Stimulated activated CD4-positive, alpha-beta T cell treated with anti-CD3 and anti-CD28 coated beads, TNF-alpha, amount 100 ng/mL, for 1 hour (primary cell): ENCODE measurements around the gene GALNT14.

ENCODE experiments used
- DNase-seq, 3 donors: peaks; one replicate each; pipeline ENCODE4 v3.0.0-alpha.2; 2020; ENCODE audit warnings: low read depth in 3 of 3, low spot score in 1 of 3

The GALNT14 gene

DNA sequence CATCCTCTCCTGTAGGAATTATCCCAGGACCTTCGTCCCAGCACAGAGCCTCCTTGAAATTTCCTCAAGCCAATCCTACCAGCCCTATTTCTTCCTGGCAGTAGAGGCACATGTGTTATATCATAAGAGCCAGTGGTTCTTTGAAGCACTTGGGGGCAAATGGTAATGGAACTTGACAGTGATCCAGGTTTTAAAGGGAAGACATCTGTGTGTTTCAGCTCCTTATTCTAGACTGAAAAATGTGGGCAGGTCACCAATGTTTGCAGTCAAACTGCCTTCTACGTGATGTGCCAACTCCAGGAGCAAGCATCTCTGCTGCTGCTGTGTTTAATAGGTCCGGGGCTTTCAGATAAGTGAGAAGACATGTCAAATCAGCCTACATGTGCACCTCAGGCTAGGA lies 157.1 kb downstream of the GALNT14 start:
- no peak for DNase-seq

DNA sequence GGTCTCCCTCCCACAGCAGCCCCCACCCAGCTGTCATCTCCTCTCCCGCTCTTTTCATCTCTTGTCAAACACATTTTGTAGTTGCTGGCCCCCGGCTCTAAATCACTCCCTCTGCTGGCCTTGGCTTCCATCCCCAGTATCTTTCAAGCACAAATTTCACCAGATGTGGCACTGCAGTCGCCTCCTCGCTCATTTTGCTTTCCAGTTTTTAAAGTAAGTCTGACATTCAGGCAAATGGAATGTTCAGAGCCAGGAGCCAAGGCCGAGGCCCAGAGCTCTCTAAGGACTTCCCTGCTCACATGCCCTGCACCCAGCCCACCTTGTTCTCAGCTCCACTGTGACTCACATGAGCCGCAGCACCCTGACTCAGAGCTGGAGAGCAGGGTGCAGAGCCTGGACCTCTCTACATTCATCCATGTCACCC lies 158.4 kb downstream of the GALNT14 start:
- no peak for DNase-seq

DNA sequence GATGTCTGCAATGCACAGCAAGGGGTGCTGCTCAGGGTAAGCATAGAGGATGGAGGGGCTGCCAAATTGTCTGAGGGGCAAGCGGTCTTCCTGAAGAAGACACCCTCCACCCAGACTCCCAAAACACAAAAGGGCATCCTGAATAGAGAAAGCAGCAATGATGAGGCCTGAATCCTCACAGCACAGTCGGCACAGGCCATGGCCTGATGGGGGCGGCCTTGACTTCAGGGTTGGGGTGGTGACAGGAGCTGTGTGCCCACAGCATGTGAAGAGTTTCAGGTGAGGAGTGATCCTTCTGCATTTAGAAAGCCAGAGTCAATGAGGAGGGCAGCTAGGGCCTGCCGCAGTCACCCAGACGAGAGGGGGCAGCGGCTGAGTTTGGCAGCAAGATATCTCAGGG lies 159.4 kb downstream of the GALNT14 start:
- no peak for DNase-seq

DNA sequence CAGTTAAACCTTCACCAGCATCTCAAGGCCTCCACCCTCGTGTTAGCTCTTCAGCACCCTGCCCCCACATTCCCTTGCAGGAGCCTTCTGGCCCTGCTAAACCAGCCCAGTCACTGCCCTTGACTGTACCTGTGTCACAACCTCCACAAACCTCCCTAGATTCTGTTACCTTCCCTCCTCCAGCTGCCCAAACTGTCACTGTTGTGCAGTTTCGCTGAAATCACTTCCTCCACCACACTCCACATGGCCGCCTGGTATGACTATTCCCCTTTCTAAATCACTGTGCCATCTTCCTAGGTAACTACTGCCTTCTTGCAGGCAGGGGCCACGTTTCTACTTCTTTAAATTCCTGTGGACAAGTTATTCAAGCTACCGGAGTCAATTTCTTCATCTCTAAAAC lies 160.2 kb downstream of the GALNT14 start:
- no peak for DNase-seq

DNA sequence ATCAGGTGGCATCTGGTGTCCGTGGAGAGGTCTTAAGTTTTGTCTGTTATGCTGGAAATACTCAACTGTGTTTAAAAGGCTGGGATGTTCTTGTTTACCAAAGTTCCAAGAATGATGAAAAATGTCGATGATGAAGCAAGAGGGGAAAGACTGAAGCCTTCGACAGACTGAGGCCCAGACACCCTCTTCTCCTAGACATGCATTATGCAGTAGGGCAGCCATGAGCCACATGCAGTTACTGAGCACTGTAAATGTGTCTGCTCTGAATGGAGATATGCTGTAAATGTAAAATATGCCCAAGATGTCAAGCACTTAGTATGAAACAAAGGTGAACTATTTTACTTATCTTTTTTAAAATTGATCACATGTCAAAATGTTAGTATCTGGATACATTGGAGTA lies 163.1 kb downstream of the GALNT14 start:
- DNase-seq = no peak

DNA sequence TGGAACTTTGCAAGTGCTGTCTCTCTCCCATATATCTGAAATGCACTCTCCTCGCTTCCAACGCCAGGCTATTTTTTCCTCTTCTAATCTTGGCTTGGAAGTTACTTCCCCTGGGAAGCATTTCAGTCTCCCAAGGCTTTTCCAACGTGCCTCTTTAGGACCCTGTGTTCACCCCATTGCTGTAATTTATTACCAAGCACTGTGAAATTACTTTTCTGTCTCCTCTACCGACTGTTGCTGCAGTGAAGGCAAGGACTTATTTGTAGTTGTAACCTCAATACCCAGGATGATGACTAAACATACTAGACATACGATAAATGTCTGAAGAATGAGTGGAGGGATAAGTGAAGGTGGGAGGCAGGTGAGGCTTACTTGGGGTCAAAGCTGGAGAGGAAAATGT lies 163.7 kb downstream of the GALNT14 start:
- DNase-seq = no peak

DNA sequence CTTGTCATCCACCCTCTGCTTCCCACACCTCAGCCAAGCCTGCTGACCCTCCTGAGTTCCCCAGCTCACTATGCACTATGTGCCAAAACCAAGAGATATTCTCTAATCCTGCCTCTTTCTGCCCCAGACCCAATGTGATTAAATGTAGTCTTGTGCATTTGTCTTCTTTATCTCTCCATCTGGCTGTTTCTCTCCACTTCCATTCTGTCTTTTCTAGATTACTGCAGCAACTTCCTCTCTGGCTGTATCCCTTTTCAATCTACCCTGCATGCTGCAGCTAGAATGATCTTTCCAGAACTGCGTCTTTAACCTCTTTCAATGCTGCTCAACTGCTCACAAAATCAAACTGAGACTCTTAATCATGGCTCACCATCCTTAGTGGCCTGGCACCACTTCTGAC lies 164.1 kb downstream of the GALNT14 start:
- DNase-seq = no peak

DNA sequence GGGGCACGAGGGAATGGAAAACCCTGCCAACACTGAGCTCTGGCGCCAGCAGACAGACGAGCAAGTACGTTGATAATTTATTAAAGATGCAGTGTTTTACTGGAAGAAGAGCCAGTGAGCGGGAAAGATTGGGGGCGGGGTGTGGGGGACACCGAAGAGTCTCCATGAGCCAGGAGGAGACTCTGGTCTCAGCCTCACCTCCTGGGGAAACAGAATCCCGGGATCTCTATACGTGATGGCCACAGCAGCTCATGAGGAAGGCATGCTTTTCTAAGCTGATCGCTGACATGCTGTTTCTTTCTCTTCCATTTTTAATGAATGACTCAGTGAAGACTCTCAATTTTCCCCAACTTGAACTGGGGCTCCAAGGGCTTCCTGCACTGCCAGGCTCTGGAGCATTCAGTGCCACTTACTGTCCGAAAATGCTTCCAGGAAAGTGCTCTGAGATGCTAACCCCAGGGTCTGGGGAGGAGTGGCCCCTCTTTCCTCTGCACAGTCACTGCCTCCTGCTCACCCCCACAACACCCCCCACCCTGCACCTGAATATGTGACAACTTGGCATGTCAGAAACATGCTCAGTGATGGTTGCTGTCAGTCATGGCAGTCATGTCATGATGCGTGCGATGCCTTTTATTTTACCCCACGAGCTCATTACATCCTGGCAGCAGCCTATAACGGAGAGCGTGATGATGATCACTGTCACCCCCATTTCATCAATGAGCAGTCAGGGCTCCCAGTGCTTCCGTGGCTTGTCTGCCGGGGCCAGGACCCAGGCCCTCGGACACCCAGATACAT lies 166.8 kb downstream of the GALNT14 start:
- no peak for DNase-seq

DNA sequence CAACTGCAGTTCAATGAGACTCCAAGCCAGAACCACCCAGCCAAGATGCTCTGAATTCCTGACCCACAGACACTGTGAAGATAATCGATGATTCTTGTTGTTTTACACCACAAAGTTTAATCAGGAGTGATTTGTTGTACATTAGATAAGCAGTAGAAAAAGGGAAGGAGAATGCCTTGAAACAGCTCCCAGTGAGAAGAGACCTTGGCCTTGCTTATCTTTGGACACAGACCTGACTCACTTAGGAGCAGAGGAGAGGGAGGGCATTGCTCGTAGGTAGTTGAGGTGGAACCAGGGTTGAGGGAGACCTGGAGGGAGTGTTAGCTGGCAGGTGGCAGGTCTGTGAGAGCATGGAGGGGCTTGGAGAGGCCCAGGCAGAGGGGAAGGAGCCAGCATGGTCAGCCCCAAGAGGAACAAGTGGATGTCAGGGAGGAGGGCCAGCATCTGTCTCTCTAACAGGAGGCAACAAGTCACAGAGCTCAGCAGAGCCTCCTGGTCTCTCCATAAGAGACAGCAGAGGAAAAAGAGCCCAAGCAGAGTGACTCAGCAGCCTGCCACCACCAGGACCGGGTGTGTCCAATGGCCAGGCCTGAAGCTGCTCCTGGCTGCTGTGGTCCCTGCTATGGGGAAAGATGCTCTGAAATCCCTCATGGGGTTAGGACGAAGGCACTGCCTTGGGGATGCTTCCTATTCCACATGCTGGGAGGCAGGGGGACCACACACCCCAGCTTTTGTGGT lies 169.4 kb downstream of the GALNT14 start:
- no peak for DNase-seq

DNA sequence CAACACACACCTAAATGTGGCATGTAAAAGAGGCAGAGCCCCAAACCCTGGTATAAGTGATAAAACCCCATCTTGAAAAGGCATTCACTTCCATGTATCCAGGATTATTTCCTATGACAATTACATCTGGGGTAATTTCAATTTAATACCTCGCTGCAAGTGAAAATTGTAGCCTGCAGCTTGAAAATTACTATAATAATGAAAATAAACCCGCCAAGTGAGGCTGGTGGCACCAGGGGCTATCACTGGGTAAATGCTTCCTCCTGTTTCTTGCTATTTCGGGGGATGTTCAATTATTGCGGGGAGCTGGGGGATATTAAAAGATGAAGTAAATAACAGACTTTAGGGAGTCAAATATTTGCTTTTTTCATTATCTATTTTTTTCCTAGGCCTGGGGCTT lies 171.5 kb downstream of the GALNT14 start:
- DNase-seq = no peak

DNA sequence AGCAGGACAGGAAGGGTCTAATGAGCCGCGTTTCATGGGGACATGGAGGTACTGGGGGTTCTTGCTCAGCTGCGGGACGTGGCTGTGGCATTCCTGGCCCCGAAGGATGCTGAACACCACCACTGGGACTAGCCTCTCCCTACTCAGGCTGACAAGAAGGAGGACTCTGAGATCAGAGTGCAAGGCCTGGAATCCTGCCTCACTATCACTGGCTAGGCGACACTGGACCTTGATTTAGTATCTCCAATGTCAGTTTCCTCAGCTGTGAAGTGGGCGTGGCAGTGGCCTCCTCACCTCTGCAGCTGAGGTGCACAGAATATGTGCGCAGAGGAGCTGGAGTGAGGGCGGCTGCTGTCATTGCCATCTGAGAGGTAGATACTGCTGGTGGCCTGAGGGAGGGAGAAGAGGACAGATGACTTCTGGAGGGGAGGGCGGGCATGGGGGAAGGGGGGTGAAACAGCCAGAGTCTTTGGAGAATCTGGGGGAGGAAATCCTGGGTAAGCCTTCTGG lies 173.2 kb downstream of the GALNT14 start:
- DNase-seq = no peak

DNA sequence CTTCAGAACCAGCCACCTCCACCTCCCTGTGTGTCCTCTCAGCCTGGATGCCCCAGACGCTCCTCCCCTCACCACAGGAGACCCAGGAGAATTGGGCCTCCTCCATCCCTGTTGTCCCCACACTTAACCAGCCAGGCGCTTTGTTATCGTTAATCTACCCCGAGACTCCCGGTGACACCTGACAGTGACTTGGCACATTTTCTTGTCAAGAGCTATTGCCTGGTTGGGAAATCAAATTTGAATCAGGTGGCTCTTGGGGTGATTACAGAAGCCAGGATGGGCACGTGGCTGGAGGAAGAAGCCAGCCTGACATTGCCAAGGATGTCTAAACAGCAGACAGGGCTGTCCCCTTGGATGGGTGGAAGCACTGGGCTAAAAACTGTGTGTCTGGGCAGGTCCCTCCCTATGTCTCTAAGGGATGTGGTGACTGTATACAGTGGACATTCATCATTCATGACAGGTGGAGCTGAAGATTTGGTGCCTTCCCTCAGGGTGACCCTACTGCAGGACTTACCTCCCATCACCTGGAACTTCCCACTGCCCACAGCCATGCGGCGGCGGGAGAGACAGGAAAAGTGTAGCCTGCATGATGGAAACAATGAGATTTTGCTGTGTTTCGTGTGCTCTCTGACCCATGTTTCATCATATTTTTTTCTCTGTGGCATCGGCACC lies 173.8 kb downstream of the GALNT14 start:
- DNase-seq = no peak

DNA sequence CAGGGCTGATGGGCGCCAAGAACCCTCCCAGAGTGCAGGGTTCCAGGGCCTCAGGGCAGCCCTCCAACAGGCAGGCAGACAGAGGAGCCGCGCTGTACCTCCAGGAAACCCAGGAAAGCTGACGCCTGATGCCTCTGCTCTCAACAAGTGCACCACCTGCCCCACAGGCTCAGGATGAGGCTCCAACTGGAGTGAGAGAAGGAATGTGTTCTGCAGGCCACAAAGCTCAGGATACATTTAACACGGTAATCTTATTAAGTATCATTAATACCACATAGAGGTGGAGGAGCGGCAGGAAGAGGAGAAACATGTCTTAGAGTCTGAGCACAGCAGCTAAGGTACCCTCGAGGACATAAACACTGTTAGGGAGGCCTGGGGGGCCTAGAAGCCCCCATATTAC lies 175.1 kb downstream of the GALNT14 start:
- DNase-seq = no peak

DNA sequence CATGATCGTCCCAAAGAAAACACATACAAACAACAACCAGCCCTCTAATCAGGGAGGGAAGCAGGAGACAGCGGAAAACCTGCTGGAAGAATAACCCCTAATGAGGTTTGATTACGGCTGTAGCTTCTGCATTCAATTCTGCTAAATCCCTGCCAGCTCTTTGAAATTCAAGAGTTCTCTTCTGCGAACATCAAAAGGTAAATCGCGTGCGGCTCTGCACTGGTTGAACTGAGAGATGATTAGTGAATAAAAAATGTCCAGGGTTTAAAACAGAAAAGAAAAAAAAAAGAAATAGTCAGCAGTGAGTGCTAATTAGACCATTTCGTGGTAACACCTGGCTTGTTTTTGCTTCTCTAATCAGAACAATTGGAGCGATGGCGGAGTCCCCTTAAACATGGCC lies 178.0 kb downstream of the GALNT14 start:
- DNase-seq = no peak

DNA sequence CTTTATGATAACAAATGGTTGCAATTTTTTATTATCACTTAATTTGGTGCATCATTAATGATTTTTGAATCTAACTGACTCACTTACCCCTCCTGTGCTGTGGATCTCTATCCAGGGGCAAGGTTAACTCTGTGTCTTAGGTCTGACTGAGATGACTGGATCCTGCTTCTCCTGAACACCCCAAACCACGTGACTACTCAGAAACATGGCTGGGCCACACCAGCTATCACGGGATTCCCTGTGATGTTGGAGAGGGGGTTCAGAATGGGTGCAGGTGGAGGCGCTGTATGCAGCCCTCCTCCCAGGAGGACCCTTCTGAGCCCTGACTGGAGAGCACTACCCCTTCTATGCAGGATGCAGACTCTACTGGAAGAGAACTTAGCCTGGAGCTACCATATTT lies 178.6 kb downstream of the GALNT14 start:
- DNase-seq = no peak

DNA sequence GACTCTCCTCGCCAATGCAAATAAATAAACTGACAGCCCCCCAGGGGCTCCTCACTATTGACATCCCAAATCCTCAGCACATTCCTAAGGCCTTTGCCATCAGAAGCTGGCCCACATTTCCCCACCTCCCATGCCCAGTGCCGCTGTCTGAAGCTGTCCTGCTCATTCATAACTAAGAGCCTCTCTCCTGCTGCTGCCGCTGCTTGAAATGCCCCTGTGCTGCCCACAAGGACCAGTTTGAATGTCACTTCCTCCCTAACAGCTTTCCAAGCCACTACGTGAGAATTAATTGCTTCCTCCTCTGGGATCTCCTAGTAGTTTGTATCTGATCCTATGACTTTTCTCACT lies 179.3 kb downstream of the GALNT14 start:
- DNase-seq = no peak

DNA sequence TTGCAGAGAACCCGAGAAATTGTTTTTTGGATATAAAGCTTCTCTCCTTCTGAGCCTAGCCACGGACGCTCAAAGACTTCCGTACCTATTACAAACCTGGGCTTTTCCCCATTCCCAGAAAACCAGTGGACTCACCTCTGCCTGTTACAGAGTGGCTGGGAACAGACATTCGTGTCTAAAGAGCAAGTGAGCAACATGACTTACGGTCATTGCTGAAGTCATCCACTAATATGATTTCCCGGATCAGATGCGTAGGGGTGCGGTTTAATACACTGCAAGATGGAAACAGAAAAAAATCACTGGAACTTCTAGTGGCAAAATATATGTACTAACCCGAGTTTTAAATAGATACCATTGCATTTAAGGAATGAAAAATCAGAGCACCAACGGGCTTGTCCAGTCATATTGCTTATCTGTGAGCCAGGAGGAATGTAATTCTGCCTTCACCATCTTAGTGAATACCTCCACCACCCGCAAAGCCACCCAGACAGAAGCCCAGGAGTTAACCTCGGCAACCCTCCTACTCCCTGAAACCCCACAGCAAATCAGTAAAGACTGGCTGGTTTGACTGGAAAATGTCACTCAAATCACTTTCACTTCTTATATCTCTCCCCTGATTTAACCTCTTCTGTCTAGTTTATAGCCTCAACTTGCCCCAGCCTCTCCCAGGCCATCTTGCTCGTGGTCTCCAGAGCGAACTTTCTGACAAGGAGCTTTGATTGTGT lies 179.9 kb downstream of the GALNT14 start:
- DNase-seq = no peak

DNA sequence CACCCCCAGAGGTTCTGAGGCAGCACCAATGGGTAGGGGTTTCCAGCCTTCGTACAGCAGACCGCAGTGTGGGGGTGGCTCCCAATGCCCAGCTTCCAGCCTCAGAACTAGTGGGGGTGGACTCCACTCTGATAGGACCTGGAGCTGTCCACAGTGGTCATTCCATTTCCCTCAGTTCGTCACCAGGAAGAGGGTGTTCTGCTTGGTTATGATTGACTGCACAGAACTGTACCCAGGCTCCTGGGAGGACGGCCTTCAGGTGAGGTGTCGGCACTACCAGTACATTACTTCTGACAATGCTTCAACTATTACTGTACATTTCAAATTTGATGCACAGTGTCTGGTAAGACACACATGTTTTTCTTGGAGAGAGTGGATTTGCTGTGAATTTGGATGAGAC lies 180.6 kb downstream of the GALNT14 start:
- DNase-seq = no peak

DNA sequence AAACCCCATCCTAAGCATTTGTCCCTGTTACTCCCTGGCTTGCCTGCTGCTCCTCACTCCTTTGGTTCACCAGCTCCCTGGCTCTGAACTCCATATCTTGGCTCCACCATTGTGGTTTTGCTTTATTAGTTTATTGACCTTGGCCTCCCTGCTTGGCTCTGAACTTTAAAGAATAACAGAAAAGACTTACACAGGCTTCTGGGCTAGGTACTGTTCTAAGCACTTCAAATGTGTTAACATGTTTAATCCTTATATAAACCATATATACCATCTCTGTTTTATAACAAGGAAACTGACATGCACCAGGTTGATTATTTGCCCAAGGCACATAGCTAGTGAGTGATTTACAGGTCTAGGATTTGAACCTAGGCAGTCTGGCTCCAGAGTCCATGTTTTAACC lies 181.2 kb downstream of the GALNT14 start:
- DNase-seq = no peak

DNA sequence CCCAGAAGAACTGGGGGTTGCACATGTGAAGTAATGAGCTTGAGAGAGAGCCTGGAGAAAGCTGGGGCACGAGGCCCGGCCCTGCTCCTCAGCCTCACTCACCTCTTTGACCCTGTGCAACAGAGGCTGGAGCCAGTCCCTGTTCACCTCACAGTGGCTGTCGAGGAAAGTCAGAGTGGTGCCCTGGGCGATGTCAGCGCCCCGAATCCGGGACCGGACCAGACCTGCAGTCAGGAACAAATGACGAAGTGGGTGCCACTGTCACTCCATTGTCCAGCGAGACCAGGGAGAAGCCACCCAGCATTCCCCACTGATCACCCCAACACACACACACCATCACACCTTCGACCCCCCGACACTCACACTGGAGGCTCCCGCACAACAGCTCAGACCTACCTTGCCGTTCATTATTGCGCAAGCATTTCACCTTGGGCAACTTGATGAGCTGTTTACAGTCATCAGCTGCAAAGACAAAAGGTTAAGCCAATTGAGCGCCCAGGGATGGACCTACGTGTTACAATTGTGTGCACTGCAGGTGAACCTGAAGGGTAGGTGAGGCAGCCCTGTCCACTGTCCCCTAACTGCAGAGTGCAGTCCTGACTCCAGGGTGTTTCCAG lies 182.6 kb downstream of the GALNT14 start:
- no peak for DNase-seq

DNA sequence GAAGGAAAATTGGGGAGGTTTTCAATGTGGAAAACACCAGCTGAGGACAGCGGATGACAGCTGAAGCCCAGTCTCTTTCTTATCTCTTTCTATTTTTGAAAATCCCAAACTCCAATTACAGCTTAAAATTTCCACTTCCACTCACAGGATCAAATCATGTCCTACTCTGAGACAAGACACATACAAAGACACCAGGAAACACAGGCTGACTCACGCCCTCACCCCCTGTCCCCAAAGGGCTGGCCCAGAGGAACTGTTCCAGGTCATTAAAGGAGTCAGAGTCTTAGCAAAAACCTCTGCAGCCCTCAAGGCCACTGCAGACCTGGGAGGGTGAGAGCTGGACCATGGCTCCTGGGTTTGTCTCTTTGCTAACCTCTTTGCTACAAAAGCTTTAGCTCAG lies 187.9 kb downstream of the GALNT14 start:
- no peak for DNase-seq
